SJSA1 (cell line): ENCODE data around the gene CFAP99. TPM values are rescaled to one million over a fixed set of nuclear protein-coding genes. Genes with fewer than 3 reads are reported as not detected.

Source experiments
- DNase-seq, 2 experiments: peaks; one replicate each; pipeline ENCODE4 v3.0.0-alpha.2; 2015 to 2020; ENCODE audit warnings: low spot score in 2 of 2, low read depth in 1 of 2
- H3K27ac ChIP-seq: fragments of 250-450 bp; sonication (Bioruptor Pico); 2 replicates; pipeline ENCODE4 v1.5.1; 2020; ENCODE audit warnings: mild to moderate bottlenecking, moderate library complexity
- H3K27me3 ChIP-seq: fragments of 250-450 bp; sonication (Bioruptor Pico); replicated peaks from 2 replicates; pipeline ENCODE4 v1.5.1; 2020; ENCODE audit warnings: mild to moderate bottlenecking, moderate library complexity
- H3K36me3 ChIP-seq: fragments of 250-450 bp; sonication (Bioruptor Pico); 2 replicates; pipeline ENCODE4 v1.5.1; 2020; ENCODE audit warnings: mild to moderate bottlenecking
- H3K4me1 ChIP-seq: fragments of 250-450 bp; sonication (Bioruptor Pico); replicated peaks from 2 replicates; pipeline ENCODE4 v1.6.1; 2021; ENCODE audit warnings: mild to moderate bottlenecking
- H3K4me3 ChIP-seq: fragments of 250-450 bp; sonication (Bioruptor Pico); 2 replicates; pipeline ENCODE4 v1.5.1; 2020; ENCODE audit warnings: mild to moderate bottlenecking
- H3K9me3 ChIP-seq: fragments of 250-450 bp; sonication (Bioruptor Pico); replicated peaks from 2 replicates; pipeline ENCODE4 v1.5.1; 2020; ENCODE audit warnings: mild to moderate bottlenecking
- total RNA-seq: library from RNA; depleted of rRNA; stranded (reverse); fragments of >200 nt; shearing (Covaris generic); gene quantifications from 2 replicates; pipeline ENCODE4 v1.2.3, GENCODE V29; 2014

The CFAP99 gene
- total RNA-seq, 1 experiment from 2014 or later: not detected

DNA sequence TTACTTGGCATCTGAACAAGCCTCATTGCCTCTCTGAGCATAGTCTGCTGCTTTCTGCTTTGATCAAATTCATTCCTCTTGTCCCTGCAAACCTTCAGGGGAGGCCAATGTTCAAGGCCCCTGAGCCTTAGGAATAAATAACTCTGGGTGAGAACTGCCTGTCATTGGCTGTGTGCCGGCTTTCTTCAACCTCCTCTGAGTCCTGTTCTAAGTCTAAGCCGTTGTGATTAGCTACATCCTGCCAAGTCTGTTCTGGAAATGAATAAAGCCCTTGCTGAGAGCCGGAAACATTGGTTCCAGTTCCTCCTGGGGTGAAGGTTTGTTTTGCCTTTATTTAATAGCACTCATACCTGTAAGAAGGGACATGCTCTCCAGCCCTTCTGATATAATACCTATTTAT, 63.9 kb downstream of the CFAP99 start:
- H3K4me1 ChIP-seq: no peaks in the 10 kb centered on the region
- no peaks in the 10 kb centered on the region for H3K27me3 ChIP-seq
- no peak overlapping the region for H3K4me3 ChIP-seq
- H3K27ac ChIP-seq: no peak overlapping the region
- H3K36me3 ChIP-seq: 0 out of 2 replicates have a peak, but pooled peaks cover 2% of the 10 kb centered on the region
- H3K9me3 ChIP-seq: no peaks in the 10 kb centered on the region
- no peak for DNase-seq

DNA sequence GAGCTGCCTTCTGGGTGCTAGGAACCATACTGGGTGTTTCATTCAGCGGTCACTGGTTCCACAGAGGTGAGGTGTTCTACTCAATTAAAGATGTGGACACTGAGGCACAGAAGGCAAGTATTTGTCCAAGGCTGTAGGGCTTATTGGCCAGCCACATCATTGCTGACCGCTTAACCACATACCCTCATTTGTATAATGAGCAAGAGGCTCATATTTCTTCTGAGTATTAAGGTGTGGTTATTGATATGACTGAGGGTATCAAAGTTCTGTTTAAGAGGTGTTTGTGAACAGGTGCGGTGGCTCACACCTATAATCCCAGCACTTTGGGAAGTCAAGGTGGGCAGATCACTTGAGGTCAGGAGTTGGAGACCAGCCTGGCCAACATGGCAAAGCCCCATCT, 64.5 kb downstream of the CFAP99 start:
- DNase-seq: no peak
- Histone ChIP-seq H3K4me3 (no peak overlapping the region), H3K4me1 (no peaks in the 10 kb centered on the region), H3K27ac (no peak overlapping the region), H3K36me3 (0 out of 2 replicates have a peak, but pooled peaks cover 2% of the 10 kb centered on the region), H3K9me3 (no peaks in the 10 kb centered on the region), H3K27me3 (no peaks in the 10 kb centered on the region)

DNA sequence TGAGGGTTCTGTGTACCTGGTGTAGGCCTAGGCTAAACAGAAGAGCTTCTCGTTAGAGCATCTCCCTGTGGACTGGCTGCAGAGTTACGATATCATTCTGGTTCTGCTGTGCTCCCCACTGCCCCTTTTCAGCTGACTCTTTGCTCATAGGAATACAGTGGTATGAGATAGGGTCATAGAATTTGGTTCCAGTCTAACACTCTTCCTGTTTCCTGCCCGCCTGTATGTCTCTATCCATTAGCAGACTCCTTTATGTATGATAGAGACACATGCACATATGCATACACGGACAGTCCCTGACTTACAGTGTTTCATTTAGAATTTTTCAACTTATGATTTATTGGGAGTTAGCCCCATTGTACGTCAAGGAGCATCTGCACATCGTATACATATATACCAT, 65.4 kb downstream of the CFAP99 start:
- H3K27ac ChIP-seq: no peak overlapping the region
- no peaks in the 10 kb centered on the region for H3K9me3 ChIP-seq
- H3K4me3 ChIP-seq: no peak overlapping the region
- H3K36me3 ChIP-seq: 0 out of 2 replicates have a peak, but pooled peaks cover 2% of the 10 kb centered on the region
- no peaks in the 10 kb centered on the region for H3K27me3 ChIP-seq
- DNase-seq: no peak
- no peaks in the 10 kb centered on the region for H3K4me1 ChIP-seq

DNA sequence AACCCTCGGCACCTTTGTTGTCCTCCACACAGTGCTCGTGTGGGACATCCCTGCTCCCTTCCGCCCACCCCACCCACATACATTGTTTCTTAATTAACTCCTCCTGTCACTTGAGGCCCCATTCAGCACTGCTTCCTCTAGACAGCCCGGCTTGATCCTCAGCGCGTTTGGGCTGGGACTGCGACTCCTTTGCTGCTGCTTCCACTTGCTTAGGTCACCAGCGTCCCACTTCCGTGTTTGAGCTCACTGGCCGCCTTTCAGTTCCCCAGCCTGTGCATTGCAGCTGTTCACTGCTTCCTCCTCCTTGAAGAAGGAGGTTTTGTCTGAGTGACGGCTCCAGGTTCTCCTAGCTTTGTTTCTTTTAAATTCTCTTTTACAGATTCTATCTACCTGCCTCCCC, 66.2 kb downstream of the CFAP99 start:
- no peaks in the 10 kb centered on the region for H3K4me1 ChIP-seq
- H3K9me3 ChIP-seq: no peaks in the 10 kb centered on the region
- no peak overlapping the region for H3K27ac ChIP-seq
- no peak overlapping the region for H3K4me3 ChIP-seq
- peaks cover 2% of the 10 kb centered on the region; the same call in 1 of the 2 replicates for H3K36me3 ChIP-seq
- no peaks in the 10 kb centered on the region for H3K27me3 ChIP-seq
- DNase-seq: no peak

DNA sequence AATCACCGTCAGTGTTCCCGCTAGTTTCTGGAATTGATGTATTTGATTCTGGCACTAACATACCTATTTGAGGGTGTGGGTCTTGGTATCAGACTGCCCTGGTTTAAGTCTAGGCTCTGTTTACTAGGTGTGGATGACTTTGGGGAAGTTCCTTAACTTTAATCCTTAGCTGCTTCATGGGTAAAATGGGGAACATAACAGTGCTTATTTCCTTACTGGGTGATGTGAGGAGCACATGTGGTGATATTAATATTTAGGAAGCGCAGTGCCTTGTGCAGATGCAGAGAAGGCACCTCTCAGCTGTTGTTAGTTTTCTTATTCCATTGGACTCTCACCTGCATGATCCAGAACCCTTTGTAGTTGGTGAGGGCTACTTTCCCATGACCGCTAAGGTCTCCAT, 67.2 kb downstream of the CFAP99 start:
- H3K27ac ChIP-seq: no peak overlapping the region
- no peaks in the 10 kb centered on the region for H3K9me3 ChIP-seq
- no peaks in the 10 kb centered on the region for H3K27me3 ChIP-seq
- H3K4me3 ChIP-seq: no peak overlapping the region
- H3K36me3 ChIP-seq: peaks cover 12% of the 10 kb centered on the region
- DNase-seq: no peak
- no peaks in the 10 kb centered on the region for H3K4me1 ChIP-seq

DNA sequence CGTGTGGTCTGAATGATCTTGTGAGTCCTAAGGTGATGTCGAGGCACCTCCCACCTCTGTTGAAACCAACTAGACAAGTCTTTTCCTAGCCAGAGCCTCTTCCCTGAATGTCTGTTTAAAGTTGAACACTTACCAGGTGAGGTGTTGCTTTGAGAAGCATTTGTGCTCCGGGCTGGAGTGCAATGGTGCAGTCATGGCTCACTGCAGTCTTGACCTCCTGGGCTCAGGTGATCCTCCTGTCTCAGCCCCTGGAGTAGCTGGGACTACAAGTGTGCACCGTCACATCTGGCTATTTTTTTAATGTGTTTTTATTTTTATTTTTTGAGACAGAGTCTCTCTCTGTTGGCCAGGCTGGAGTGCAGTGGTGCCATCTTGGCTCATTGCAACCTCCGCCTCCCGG, 68.2 kb downstream of the CFAP99 start:
- DNase-seq: no peak
- Histone ChIP-seq H3K27me3 (no peaks in the 10 kb centered on the region), H3K4me1 (no peaks in the 10 kb centered on the region), H3K9me3 (no peaks in the 10 kb centered on the region), H3K36me3 (peaks cover 13% of the 10 kb centered on the region), H3K4me3 (no peak overlapping the region), H3K27ac (no peak overlapping the region)

DNA sequence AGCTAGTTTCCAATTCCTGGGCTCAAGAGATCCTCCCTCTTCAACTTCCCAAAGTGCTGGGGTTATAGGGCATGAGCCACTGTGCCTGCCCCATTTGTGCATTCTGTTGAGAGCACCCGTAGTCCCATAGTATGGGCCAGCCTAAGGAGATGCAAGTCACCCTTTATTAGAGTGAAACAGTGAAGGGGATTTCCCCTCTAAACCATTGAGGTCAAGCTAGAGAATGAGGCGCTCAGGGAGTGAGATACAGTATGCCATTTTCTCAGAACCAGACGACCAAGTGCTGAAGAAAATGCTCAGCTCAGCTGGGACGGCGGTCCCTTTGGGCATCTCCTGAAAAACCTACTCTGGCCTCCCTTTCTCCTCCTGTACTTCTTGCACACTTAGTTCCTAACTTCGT, 68.9 kb downstream of the CFAP99 start:
- Histone ChIP-seq H3K4me3 (no peak overlapping the region), H3K9me3 (no peaks in the 10 kb centered on the region), H3K36me3 (peaks cover 18% of the 10 kb centered on the region), H3K4me1 (no peaks in the 10 kb centered on the region), H3K27ac (no peak overlapping the region), H3K27me3 (no peaks in the 10 kb centered on the region)
- DNase-seq: no peak

DNA sequence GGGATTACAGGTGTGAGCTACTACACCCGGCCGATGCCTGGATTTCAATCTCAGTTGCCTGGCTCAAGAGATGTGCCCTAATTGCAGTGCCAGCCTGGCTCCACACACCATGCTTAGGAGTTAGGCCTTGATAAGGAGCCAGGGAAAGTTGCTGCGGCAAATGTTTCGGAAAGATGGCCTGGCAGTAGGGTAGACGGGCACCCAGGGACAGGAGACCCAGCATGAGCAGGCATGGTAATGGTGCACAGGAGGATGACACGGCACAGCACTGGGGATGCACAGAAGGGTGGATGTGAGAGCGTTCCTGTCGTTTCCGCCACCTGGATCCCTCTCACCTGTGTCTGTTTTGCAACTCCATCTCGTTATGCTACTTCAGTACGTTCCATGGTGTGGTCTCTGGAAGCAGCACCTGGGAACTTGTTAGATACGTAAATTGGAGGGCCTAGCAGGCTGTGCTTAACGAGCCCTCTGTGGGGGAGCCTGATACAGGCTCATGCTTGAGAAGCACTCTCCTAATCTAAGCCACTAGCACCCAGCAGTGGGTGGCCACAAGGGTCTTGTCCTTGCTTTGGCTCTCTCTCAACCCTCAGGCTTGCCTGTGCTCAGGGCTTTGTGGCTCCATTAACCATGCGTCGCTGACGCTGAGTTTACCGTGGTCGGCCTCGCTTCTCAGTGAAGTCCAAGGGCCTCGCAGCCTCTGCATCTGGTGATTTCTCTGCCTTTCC, 70.5 kb downstream of the CFAP99 start:
- no peak overlapping the region for H3K4me3 ChIP-seq

DNA sequence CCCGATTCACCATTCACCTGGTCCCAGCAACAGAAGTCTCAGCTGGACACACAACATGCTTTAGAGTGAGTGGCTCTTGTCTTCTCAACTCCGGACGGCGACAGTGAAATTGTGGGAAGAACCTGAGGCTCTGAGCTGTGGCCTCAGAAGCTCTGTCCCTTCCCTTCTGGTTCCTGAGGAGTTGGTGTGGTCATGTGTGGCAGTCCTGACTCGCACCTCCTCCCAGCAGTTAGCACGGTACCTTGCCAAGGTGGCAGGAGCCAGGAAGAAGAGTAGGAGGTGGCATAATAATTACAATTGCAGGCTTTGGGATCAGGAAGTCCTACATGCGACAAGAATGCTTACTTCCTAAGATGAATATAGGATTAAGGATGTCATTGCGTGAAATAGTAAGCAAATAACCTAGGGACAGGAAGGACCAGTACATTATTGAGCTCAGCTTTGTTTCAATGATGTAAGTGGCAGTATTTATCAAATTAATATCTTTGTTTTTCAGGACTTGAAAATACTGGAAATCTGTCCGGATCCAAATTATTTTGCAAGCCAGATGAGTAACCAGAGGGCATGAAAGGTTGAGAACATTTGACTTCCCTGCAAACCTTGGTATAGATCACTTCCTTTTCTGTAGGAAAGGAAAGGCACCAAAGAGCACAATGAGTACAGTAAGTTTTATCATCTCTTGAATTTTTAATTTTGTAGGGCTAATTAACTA, 71.2 kb downstream of the CFAP99 start:
- Histone ChIP-seq H3K4me3 (no peak overlapping the region), H3K36me3 (peaks cover 23% of the 10 kb centered on the region), H3K27ac (no peak overlapping the region), H3K27me3 (no peaks in the 10 kb centered on the region), H3K9me3 (no peaks in the 10 kb centered on the region), H3K4me1 (no peaks in the 10 kb centered on the region)
- DNase-seq: no peak

More for the DNA sequence above, 70.5 kb downstream of the CFAP99 start:
- Histone ChIP-seq H3K27ac (no peak overlapping the region), H3K4me1 (no peaks in the 10 kb centered on the region), H3K27me3 (no peaks in the 10 kb centered on the region), H3K36me3 (peaks cover 23% of the 10 kb centered on the region), H3K9me3 (no peaks in the 10 kb centered on the region)
- no peak for DNase-seq

DNA sequence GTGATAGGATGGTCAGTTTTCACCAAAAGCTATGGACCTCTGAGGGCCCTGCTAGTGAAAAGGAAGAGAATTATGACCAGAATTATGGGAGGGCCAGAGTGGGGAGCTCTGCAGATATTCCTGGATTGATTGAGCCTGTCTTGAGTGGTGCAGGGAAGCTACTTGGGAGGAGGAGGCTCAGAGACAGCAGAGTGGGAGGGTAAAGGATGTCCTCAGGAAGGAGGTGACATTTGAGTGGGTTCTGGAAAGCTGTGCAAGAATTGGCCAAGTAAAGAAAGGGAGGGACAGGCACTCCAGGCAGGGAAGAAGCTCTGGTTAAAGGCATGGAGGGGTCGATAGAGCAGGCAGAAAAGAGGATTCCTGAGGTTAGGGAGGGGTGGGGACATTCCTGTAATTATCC, 74.2 kb downstream of the CFAP99 start:
- Histone ChIP-seq H3K4me1 (no peaks in the 10 kb centered on the region), H3K4me3 (no peak overlapping the region), H3K27me3 (no peaks in the 10 kb centered on the region), H3K27ac (no peak overlapping the region), H3K36me3 (peaks cover 31% of the 10 kb centered on the region), H3K9me3 (no peaks in the 10 kb centered on the region)
- no peak for DNase-seq

DNA sequence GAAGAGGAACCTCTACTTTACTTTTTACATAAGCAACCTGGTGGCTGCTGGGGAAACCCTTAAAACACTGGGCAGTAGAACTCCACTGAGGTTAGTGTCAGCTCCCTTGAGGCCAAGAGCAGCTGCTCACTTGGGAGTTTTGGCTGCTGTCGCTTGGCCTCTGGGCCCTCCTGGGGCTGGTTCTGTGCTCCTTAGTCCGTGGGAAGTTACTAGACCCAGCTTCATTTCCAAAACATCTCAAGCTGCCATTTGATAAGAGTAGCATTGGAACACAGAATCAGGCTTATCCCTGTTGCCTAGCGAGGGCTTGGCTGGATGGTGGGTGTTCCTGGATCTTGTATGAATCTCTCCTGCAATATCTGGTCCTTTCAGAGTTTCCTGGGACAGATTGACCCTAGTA, 76.2 kb downstream of the CFAP99 start:
- Histone ChIP-seq H3K9me3 (no peaks in the 10 kb centered on the region), H3K27me3 (no peaks in the 10 kb centered on the region), H3K36me3 (peaks cover 35% of the 10 kb centered on the region), H3K27ac (no peak overlapping the region), H3K4me3 (no peak overlapping the region), H3K4me1 (no peaks in the 10 kb centered on the region)
- no peak for DNase-seq

DNA sequence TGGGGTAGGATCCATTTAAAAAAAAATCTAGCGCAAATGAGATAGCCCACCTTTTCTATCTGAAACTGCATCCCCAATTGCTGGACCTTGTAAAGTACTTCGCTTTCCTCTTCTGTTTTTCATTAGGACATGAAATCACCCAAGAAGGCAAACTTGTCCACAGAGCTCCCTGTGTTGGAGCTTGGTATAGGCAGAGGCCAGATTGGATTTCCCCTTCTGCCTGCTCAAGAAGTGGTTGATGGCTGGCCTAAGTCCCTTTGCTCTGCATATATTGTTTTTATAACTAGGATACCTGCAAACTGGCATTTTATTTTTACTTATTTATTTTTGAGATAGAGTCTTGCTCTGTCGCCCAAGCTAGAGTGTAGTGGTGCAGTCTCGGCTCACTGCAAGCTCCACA, 78.6 kb downstream of the CFAP99 start:
- Histone ChIP-seq H3K27ac (no peak overlapping the region), H3K4me1 (no peaks in the 10 kb centered on the region), H3K4me3 (no peak overlapping the region), H3K27me3 (no peaks in the 10 kb centered on the region), H3K9me3 (no peaks in the 10 kb centered on the region), H3K36me3 (peaks cover 39% of the 10 kb centered on the region)
- DNase-seq: no peak

DNA sequence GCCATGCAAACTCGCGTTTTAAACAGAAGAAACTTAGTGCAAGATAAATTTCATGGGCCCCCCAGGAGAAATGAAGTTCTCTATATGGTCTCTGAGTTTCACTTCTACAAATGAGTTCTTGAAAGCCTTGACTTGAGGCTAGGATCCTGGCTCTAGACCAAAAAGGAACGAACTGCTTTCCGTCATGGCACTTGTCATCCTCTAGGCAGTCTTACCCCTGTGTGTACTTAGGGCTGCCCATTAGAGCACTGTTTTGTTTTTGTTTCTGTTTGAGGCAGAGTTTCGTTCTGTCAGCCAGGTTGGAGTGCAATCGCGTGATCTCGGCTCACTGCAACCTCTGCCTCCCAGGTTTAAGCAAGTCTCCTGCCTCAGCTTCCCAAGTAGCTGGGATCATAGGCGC, 79.2 kb downstream of the CFAP99 start:
- no peaks in the 10 kb centered on the region for H3K9me3 ChIP-seq
- peaks cover 34% of the 10 kb centered on the region for H3K36me3 ChIP-seq
- H3K27ac ChIP-seq: no peak overlapping the region
- no peak for DNase-seq
- H3K4me1 ChIP-seq: no peaks in the 10 kb centered on the region
- H3K27me3 ChIP-seq: no peaks in the 10 kb centered on the region
- no peak overlapping the region for H3K4me3 ChIP-seq

DNA sequence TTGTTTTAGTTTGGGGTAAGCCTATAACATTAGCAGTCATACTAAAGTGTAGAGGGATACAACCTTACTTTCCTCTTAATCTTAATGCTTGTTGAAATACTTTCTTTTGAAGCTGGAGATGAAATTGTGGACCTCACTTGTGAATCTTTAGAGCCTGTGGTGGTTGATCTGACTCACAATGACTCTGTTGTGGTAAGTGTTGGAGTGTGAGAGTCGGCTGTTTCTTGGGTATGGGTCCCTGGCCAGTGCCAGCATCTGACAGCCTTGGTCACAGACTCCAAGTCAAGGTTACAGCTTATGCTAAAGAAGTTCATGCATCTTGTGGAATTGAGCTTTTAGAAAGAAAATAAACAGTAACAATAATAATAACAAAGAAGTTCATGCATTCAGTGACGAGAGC, 81.8 kb downstream of the CFAP99 start:
- Histone ChIP-seq H3K36me3 (peaks cover 31% of the 10 kb centered on the region), H3K27ac (no peak overlapping the region), H3K9me3 (no peaks in the 10 kb centered on the region), H3K4me3 (no peak overlapping the region), H3K4me1 (no peaks in the 10 kb centered on the region), H3K27me3 (no peaks in the 10 kb centered on the region)
- DNase-seq: no peak
